ENCODE results near the gene PRELID2. TPM values are rescaled to one million over a fixed set of nuclear protein-coding genes. Genes with fewer than 3 reads are reported as not detected.

PRELID2 gene
- total and polyA plus RNA-seq, 2 donors = 3.1 to 6.6 TPM

DNA sequence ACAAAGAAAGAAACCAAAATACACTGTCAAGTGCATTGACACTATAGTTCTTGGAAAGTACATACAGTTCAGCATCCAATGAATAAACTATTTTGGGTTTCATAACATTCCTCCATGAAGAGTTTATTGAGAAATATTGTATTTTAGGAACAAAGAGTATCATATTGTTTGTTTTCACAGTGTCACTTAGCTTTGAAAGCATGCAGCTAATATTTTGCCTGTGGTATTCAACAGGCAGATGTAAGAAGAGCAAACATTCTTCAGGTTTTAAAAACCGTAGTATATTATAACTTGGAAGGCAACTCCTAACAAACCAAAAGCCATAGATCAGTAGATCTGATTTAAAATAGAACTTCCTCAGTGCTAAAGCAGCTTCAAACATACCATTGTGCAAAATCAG lies 4.5 kb downstream of the PRELID2 start:
- no peak overlapping the region for H3K4me3 ChIP-seq (ENCODE audit: low read length in 2 of 2)
- H3K27me3 ChIP-seq (ENCODE audit: control insufficient read depth in 2 of 2, insufficient read depth in 1 of 2, low read length in 1 of 2) = peaks cover 0 to 10% of the 10 kb centered on the region in 2 donors
- no peak for DNase-seq (ENCODE audit: low read depth in 6 of 9, low spot score in 9 of 9)
- no peak overlapping the region for H3K27ac ChIP-seq (ENCODE audit: low read depth in 1 of 2, low read length in 1 of 2)
- peaks cover 2 to 5% of the 10 kb centered on the region in 2 donors for H3K4me1 ChIP-seq (ENCODE audit: control insufficient read depth in 2 of 2, insufficient read depth in 2 of 2, low read length in 2 of 2)
- H3K36me3 ChIP-seq (ENCODE audit: control insufficient read depth in 2 of 2, insufficient read depth in 2 of 2, low read length in 1 of 2) = no peaks in the 10 kb centered on the region
- H3K9me3 ChIP-seq (ENCODE audit: control insufficient read depth in 2 of 2, insufficient read depth in 1 of 2, low read length in 1 of 2) = peaks cover 0 to 1% of the 10 kb centered on the region in 2 donors
- WGBS = 33% methylated on average over 1 of the region's 1 CpG

DNA sequence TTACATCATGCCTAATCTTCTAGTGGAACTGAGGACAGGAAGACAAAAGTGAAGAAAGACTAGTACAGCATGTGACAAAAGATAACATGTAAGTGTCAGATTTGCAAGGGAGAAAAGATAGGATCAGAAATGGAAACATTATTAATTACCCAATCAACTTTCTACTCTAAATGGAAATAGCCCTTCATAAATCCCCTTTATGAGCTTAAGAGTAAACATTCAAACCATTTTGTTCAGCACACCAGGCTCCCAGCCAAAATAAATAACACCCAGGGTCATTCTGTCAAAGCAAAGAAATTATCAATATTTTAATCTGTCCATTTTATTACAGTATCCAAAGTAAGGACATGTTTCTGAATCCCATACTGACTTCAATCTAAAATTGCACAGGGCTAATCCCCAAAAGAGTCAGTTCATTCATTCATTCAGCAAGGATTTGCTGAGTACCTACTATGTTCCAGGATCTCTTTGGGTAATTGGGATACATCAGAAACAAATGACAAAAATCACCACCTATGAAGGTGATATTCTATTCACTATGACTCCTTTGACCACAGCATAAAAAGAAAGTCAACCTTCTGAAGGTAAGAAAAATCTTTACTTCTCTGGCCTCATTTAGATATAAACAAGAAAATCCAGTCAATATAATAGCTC lies 5.3 kb downstream of the PRELID2 start:
- Histone ChIP-seq H3K27ac (ENCODE audit: low read depth in 1 of 2, low read length in 1 of 2) (no peak overlapping the region), H3K27me3 (ENCODE audit: control insufficient read depth in 2 of 2, insufficient read depth in 1 of 2, low read length in 1 of 2) (peaks cover 0 to 2% of the 10 kb centered on the region in 2 donors), H3K36me3 (ENCODE audit: control insufficient read depth in 2 of 2, insufficient read depth in 2 of 2, low read length in 1 of 2) (no peaks in the 10 kb centered on the region), H3K4me1 (ENCODE audit: control insufficient read depth in 2 of 2, insufficient read depth in 2 of 2, low read length in 2 of 2) (peaks cover 0 to 3% of the 10 kb centered on the region in 2 donors), H3K4me3 (ENCODE audit: low read length in 2 of 2) (no peak overlapping the region), H3K9me3 (ENCODE audit: control insufficient read depth in 2 of 2, insufficient read depth in 1 of 2, low read length in 1 of 2) (no peaks in the 10 kb centered on the region)
- no peak for DNase-seq (ENCODE audit: low read depth in 6 of 9, low spot score in 9 of 9)

DNA sequence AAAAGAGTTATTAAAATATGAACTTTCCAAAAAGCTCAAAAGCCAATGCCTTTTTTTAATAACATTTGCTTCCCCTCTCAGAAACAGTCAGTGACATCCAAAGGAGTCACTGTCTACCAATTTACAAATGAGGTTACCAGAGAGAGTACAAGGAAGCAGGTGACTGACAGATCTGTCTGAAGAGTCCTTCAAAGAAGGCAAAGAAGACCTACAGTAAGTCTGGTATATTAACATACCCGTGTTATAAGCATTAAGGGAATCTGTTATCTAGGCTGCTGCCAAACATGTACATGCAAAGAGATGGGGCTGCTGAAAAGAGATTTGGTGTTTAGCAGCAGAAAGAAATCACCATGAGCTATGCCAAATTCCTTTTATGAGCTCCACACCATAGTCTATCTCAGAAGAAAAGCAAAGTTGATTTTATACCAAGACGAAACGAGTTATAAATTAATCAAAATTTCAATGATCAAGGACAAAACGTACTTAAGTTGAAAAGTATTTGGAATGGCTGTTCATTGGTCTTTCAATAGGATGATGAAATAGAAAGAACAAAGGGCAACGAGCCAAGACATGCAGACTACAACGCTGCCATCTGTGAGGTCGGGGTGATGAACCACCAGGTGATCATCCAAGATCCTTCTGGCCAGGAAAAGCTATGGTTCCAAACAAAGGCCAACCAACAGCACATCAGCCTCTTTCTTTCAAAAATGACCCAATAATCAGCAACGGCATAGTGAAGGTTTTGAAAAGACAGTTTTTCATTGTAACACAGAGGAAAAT lies 8.1 kb downstream of the PRELID2 start:
- Histone ChIP-seq H3K27ac (ENCODE audit: low read depth in 1 of 2, low read length in 1 of 2) (no peak overlapping the region), H3K27me3 (ENCODE audit: control insufficient read depth in 2 of 2, insufficient read depth in 1 of 2, low read length in 1 of 2) (no peaks in the 10 kb centered on the region), H3K36me3 (ENCODE audit: control insufficient read depth in 2 of 2, insufficient read depth in 2 of 2, low read length in 1 of 2) (no peaks in the 10 kb centered on the region), H3K4me1 (ENCODE audit: control insufficient read depth in 2 of 2, insufficient read depth in 2 of 2, low read length in 2 of 2) (peaks cover 0 to 3% of the 10 kb centered on the region in 2 donors), H3K4me3 (ENCODE audit: low read length in 2 of 2) (no peak overlapping the region), H3K9me3 (ENCODE audit: control insufficient read depth in 2 of 2, insufficient read depth in 1 of 2, low read length in 1 of 2) (no peaks in the 10 kb centered on the region)
- DNase-seq (ENCODE audit: low read depth in 6 of 9, low spot score in 9 of 9) = no peak
- 93% methylated on average over 8 of the region's 8 CpGs for WGBS

DNA sequence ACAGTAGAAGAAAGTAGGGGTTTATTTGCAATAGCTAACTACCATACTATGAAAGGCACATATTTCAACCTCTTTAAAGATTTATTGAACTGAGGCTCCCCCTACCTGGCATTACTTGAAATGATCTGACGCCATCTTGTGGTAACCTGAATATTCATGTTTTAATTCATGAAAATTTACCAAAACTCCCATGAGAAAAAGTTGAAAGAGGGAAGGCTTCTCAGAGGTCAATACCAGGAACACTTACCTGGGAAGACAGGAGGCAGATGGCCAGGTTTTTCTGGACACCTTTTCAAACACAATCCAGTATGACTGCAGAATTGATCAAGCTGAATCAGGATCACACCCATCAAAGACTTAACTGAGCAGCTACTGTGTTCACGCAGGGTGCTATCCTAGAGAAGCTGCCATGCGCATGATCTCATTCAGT lies 9.4 kb downstream of the PRELID2 start:
- DNase-seq (ENCODE audit: low read depth in 6 of 9, low spot score in 9 of 9) = peak in 6 of 9 donors; percentile 9 to 61 (median 26)
- 66% methylated on average over 3 of the region's 3 CpGs for WGBS
- no peak overlapping the region for H3K4me3 ChIP-seq (ENCODE audit: low read length in 2 of 2)

DNA sequence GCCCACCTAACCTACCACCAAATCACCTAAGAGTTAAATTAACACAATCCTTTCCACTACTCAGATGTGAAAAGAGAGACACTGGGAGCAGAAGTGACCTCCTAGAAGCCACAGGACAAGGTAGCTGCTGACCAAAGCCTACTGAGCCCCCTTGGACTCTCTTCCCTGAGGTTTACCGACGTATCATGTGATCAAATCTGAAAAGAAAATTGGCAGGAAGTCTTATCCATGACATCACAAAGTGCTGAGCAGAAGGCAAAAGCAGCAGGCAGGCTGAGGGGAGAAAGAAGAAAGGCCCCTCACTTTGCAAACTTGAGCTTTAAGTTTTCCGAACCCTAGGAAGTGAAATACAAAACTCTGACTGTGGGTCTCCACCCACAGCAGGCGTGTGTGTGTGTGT lies 11.1 kb downstream of the PRELID2 start:
- Histone ChIP-seq H3K4me3 (ENCODE audit: low read length in 2 of 2) (no peak overlapping the region), H3K36me3 (ENCODE audit: control insufficient read depth in 2 of 2, insufficient read depth in 2 of 2, low read length in 1 of 2) (no peaks in the 10 kb centered on the region), H3K4me1 (ENCODE audit: control insufficient read depth in 2 of 2, insufficient read depth in 2 of 2, low read length in 2 of 2) (no peaks in the 10 kb centered on the region), H3K27ac (ENCODE audit: low read depth in 1 of 2, low read length in 1 of 2) (no peak overlapping the region), H3K9me3 (ENCODE audit: control insufficient read depth in 2 of 2, insufficient read depth in 1 of 2, low read length in 1 of 2) (no peaks in the 10 kb centered on the region), H3K27me3 (ENCODE audit: control insufficient read depth in 2 of 2, insufficient read depth in 1 of 2, low read length in 1 of 2) (no peaks in the 10 kb centered on the region)
- DNase-seq (ENCODE audit: low read depth in 6 of 9, low spot score in 9 of 9) = no peak
- 68% methylated on average over 4 of the region's 4 CpGs for WGBS

More for the DNA sequence above, 9.4 kb downstream of the PRELID2 start:
- Histone ChIP-seq H3K9me3 (ENCODE audit: control insufficient read depth in 2 of 2, insufficient read depth in 1 of 2, low read length in 1 of 2) (no peaks in the 10 kb centered on the region), H3K36me3 (ENCODE audit: control insufficient read depth in 2 of 2, insufficient read depth in 2 of 2, low read length in 1 of 2) (no peaks in the 10 kb centered on the region), H3K27ac (ENCODE audit: low read depth in 1 of 2, low read length in 1 of 2) (no peak overlapping the region), H3K27me3 (ENCODE audit: control insufficient read depth in 2 of 2, insufficient read depth in 1 of 2, low read length in 1 of 2) (no peaks in the 10 kb centered on the region), H3K4me1 (ENCODE audit: control insufficient read depth in 2 of 2, insufficient read depth in 2 of 2, low read length in 2 of 2) (no peaks in the 10 kb centered on the region)

DNA sequence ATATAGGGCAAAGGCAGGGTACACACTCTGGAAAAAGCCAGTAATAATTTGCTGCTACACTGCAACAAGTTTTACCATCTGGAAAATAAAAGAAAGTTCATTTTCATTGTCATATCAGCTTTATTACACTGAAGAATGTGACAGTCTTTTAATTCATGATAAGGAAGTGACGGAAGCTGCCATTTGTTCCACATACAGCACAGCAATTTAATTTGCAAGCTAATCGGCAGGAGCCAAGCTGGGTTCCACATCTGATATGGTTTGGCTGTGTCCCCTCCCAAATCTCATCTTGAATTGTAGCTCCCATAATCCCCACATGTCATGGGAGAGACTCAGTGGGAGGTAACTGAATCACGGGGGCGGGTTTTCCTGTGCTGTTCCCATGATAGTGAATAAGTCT lies 16.5 kb downstream of the PRELID2 start:
- WGBS = 96% methylated on average over 4 of the region's 4 CpGs
- Histone ChIP-seq H3K9me3 (ENCODE audit: control insufficient read depth in 2 of 2, insufficient read depth in 1 of 2, low read length in 1 of 2) (no peaks in the 10 kb centered on the region), H3K27me3 (ENCODE audit: control insufficient read depth in 2 of 2, insufficient read depth in 1 of 2, low read length in 1 of 2) (no peaks in the 10 kb centered on the region), H3K27ac (ENCODE audit: low read depth in 1 of 2, low read length in 1 of 2) (no peak overlapping the region), H3K4me3 (ENCODE audit: low read length in 2 of 2) (no peak overlapping the region), H3K4me1 (ENCODE audit: control insufficient read depth in 2 of 2, insufficient read depth in 2 of 2, low read length in 2 of 2) (no peaks in the 10 kb centered on the region), H3K36me3 (ENCODE audit: control insufficient read depth in 2 of 2, insufficient read depth in 2 of 2, low read length in 1 of 2) (no peaks in the 10 kb centered on the region)
- DNase-seq (ENCODE audit: low read depth in 6 of 9, low spot score in 9 of 9) = no peak

DNA sequence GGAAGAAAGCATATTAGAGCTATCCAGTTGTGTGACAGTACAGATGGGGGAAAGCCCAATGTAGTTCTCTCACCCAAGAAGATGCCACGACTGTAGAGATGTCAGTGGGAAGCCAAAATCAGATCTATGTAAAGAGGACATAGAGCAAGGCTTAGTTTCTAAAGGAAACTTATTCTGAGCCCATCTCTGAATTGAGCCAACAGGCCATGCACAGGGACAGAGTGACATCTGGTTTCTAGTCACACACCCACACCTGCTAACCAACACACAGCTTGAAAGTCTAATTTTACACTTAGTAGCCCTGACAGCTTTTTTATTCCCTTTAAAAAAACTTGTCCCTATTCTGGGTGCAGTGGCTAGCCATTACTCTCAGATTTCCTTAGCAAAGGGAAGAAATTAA lies 22.3 kb downstream of the PRELID2 start:
- H3K27me3 ChIP-seq (ENCODE audit: control insufficient read depth in 2 of 2, insufficient read depth in 1 of 2, low read length in 1 of 2) = no peaks in the 10 kb centered on the region
- no peak overlapping the region for H3K4me3 ChIP-seq (ENCODE audit: low read length in 2 of 2)
- 91% methylated on average over 1 of the region's 1 CpG for WGBS
- no peaks in the 10 kb centered on the region for H3K36me3 ChIP-seq (ENCODE audit: control insufficient read depth in 2 of 2, insufficient read depth in 2 of 2, low read length in 1 of 2)
- no peaks in the 10 kb centered on the region for H3K4me1 ChIP-seq (ENCODE audit: control insufficient read depth in 2 of 2, insufficient read depth in 2 of 2, low read length in 2 of 2)
- H3K9me3 ChIP-seq (ENCODE audit: control insufficient read depth in 2 of 2, insufficient read depth in 1 of 2, low read length in 1 of 2) = no peaks in the 10 kb centered on the region
- H3K27ac ChIP-seq (ENCODE audit: low read depth in 1 of 2, low read length in 1 of 2) = no peak overlapping the region
- no peak for DNase-seq (ENCODE audit: low read depth in 6 of 9, low spot score in 9 of 9)

DNA sequence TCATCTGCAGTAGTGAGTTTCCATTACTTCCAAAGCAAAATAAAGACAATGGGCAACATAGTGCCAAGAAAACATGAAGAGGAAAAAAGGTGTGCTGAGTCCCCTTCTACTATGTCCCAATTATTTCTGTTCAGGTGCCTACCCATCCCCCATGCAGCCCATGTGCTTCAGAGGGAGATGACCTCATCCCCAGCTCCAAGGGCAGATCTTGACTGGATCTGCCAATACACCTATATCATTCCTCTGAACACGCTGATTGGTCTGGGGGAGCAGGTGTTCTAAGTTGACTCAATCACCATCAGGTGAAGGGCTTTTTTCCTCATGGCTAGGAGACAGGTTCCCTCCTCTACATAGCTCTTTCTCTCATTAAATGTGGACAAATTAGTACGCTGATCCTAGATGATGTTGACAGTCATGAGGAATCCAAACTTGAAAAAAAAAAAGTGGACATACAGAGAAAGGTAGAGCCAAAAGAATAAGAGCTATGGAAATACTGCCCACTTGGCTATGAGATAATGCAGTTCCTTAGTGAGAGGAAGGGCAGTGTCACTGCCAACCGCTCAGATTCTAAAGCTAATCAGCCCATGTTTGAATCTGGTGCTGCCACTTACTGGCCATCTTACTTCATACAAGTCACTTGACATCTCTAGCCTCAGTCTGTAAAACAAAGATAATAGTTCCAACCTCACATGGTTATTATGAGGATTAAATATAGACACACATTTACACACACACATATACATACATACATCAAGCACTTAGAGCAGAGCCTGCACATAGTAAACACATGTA lies 23.1 kb downstream of the PRELID2 start:
- Histone ChIP-seq H3K9me3 (ENCODE audit: control insufficient read depth in 2 of 2, insufficient read depth in 1 of 2, low read length in 1 of 2) (no peaks in the 10 kb centered on the region), H3K4me3 (ENCODE audit: low read length in 2 of 2) (no peak overlapping the region), H3K36me3 (ENCODE audit: control insufficient read depth in 2 of 2, insufficient read depth in 2 of 2, low read length in 1 of 2) (no peaks in the 10 kb centered on the region), H3K27me3 (ENCODE audit: control insufficient read depth in 2 of 2, insufficient read depth in 1 of 2, low read length in 1 of 2) (no peaks in the 10 kb centered on the region), H3K4me1 (ENCODE audit: control insufficient read depth in 2 of 2, insufficient read depth in 2 of 2, low read length in 2 of 2) (no peaks in the 10 kb centered on the region), H3K27ac (ENCODE audit: low read depth in 1 of 2, low read length in 1 of 2) (no peak overlapping the region)
- no peak for DNase-seq (ENCODE audit: low read depth in 6 of 9, low spot score in 9 of 9)
- 97% methylated on average over 3 of the region's 3 CpGs for WGBS

DNA sequence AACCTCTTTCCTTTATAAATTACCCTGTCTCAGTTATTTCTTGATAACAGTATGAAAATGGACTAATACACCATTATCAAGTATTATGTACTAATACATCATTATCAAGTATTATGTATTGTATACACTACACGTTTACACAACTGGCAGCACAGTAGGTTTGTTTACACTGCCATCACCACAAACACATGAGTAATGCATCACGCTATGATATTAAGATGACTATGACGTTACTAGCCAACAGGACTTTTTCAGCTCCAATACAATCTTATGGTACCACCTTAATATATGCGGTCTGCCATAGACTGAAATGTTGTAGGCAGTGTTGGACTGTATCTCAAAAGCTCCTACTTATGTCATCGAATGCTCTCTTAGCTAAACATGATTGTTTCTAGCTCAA lies 28.2 kb downstream of the PRELID2 start:
- no peak overlapping the region for H3K27ac ChIP-seq (ENCODE audit: low read depth in 1 of 2, low read length in 1 of 2)
- DNase-seq (ENCODE audit: low read depth in 6 of 9, low spot score in 9 of 9) = no peak
- no peaks in the 10 kb centered on the region for H3K36me3 ChIP-seq (ENCODE audit: control insufficient read depth in 2 of 2, insufficient read depth in 2 of 2, low read length in 1 of 2)
- no peaks in the 10 kb centered on the region for H3K4me1 ChIP-seq (ENCODE audit: control insufficient read depth in 2 of 2, insufficient read depth in 2 of 2, low read length in 2 of 2)
- H3K4me3 ChIP-seq (ENCODE audit: low read length in 2 of 2) = no peak overlapping the region
- H3K9me3 ChIP-seq (ENCODE audit: control insufficient read depth in 2 of 2, insufficient read depth in 1 of 2, low read length in 1 of 2) = no peaks in the 10 kb centered on the region
- H3K27me3 ChIP-seq (ENCODE audit: control insufficient read depth in 2 of 2, insufficient read depth in 1 of 2, low read length in 1 of 2) = no peaks in the 10 kb centered on the region
- 96% methylated on average over 5 of the region's 5 CpGs for WGBS
